Adrenal gland (tissue), 12 donors: ENCODE measurements around the gene CYP1B1. TPM values are rescaled to one million over a fixed set of nuclear protein-coding genes. Genes with fewer than 3 reads are reported as not detected.

Source experiments
- DNase-seq, 7 donors: peaks; one replicate each; pipeline ENCODE4 v3.0.0-alpha.2; 2019 to 2020
- H3K27ac ChIP-seq, 5 donors: fragments of 200-600 bp; sonication (generic) in 4 of 5; 1 replicate in 3 of 5; 2 replicates in 2 of 5; pipeline versions ENCODE4 v1.5.1 to v1.8.0; 2016 to 2020; ENCODE audit warnings: mild to moderate bottlenecking in 1 of 5
- H3K27me3 ChIP-seq: fragments of 200-600 bp; 2 replicates; pipeline ENCODE4 v1.8.0; 2021
- H3K36me3 ChIP-seq, 2 donors: fragments of 200-600 bp; replicated peaks in 1 of 2; 1 replicate in 1 of 2; 2 replicates in 1 of 2; pipeline versions ENCODE4 v1.5.1 to v1.8.0; 2018 to 2022
- H3K4me1 ChIP-seq, 2 donors: fragments of 200-600 bp; replicated peaks in 1 of 2; 1 replicate in 1 of 2; 2 replicates in 1 of 2; pipeline versions ENCODE4 v1.5.1 to v1.8.0; 2018 to 2021
- H3K4me3 ChIP-seq, 4 donors: fragments of 200-600 bp; sonication (generic) in 3 of 4; one replicate each; pipeline ENCODE4 v1.5.1; 2016 to 2018
- H3K9me3 ChIP-seq, 3 donors: fragments of 200-600 bp; sonication (generic) in 1 of 3; replicated peaks in 1 of 3; 1 replicate in 2 of 3; 2 replicates in 1 of 3; pipeline versions ENCODE4 v1.5.1 to v1.8.0; 2016 to 2021
- POLR2A ChIP-seq, 2 donors: fragments of 450-650 bp; IDR thresholded peaks; one replicate each; pipeline ENCODE4 v1.6.1; 2017; ENCODE audit warnings: antibody characterized with exemption in 2 of 2, mild to moderate bottlenecking in 2 of 2, moderate library complexity in 1 of 2
- WGBS, 4 donors: extraction: QIAGEN DNeasy Blood & Tissue Kit in 2 of 4; methylation state at CpG; one replicate each; pipeline versions ENCODE4 v1.1.5 to v1.1.7; 2013 to 2017; 5-methylcytosine and 5-hydroxymethylcytosine counted together
- intact Hi-C, 2 donors: fragments of 100-400 bp; cut with DNase I; formaldehyde crosslinking; loops; one replicate each; pipeline versions ENCODE4 v1.14.1 to v1.15.0; 2022 to 2023
- polyA plus RNA-seq, 3 donors: library from polyadenylated mRNA; stranded (reverse); fragments of 200-250 nt in 2 of 3; fragments of 350-450 nt in 1 of 3; fragmentation: Illumina TruSeq in 1 of 3; extraction: RNeasy Lipid Tissue Mini Kit (QIAGEN cat#74804) in 1 of 3; gene quantifications; one replicate each; pipeline ENCODE4 v1.2.3, GENCODE V29; 2013 to 2014
- total RNA-seq, 9 donors: library from RNA; depleted of rRNA in 4 of 9; stranded (reverse); fragments of >200 nt in 4 of 9; fragments of 120-200 nt in 1 of 9; fragmentation: NEBNext Ultra II Directional in 1 of 9; extraction: Animal tissue kit (Norgen Biotek cat#: 25700) in 1 of 9; gene quantifications; one replicate each; pipeline versions ENCODE4 v1.1.0 to v1.2.4, GENCODE V29; 2013 to 2023
- TF ChIP-seq, protein P1 (sequence below), 6 experiments: fragments of 450-650 bp in 4 of 6; fragments of 200-600 bp in 2 of 6; sonication (generic) in 1 of 6; IDR thresholded peaks; 1 replicate in 5 of 6; 2 replicates in 1 of 6; pipeline versions ENCODE4 v1.5.1 to v1.8.0; 2016 to 2021; ENCODE audit warnings: antibody characterized with exemption in 6 of 6, mild to moderate bottlenecking in 2 of 6, moderate library complexity in 1 of 6
- donor health status: healthy with polysubstance abuse.
- donor health status: Bipolar disorder and iron deficiency.
- donor health status: DM: yes; HTN: yes; CAD: no.
- donor health status: DM: no; HTN: no; CAD: no.
- donor health status: DM: no; HTN: no; CAD: no.
- donor health status: DM: yes; HTN: yes; CAD: no.

Gene CYP1B1
- total and polyA plus RNA-seq, 12 donors: 2.5 to 118 (median 34.4) TPM

- H3K27me3 ChIP-seq: peaks cover 5% of the 10 kb centered on the region
Measured at GRCh38 chr2:38073211-38074057, 2.5 kb downstream of the CYP1B1 start.

DNA sequence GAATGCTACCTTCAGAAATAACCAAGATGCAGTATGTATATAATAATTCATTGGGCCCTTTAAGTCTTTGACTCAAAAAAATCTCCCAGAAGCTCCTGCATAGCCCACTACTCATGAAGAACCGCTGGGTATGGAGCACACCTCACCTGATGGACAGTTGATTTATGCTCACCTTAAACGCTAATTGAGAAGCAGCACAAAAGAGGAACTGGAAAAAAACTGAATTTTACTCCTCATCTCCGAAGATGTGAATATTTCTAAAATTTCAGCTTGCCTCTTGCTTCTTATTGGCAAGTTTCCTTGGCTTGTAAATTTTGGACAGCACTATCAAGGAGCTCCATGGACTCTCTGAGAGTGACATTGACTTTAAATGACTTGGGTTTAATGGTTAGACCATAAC lies 5.5 kb downstream of the CYP1B1 start:
- intact Hi-C loops: loop anchor here (10.0 kb wide), 2 partner anchors 194 to 204 kb away; no protein-coding TSS in a partner anchor
- Histone ChIP-seq H3K36me3 (no peaks in the 10 kb centered on the region), H3K27me3 (peaks cover 5% of the 10 kb centered on the region), H3K9me3 (no peaks in the 10 kb centered on the region), H3K4me3 (peak overlapping the region in 1 of 4 donors; percentile 10), H3K27ac (peak overlapping the region in 2 of 5 donors; percentile 27 to 38), H3K4me1 (peaks cover 0 to 17% of the 10 kb centered on the region in 2 donors)
- WGBS, 4 donors: 73 to 88% (median 81%) methylated on average over 3 of the region's 3 CpGs
- TF ChIP-seq POLR2A (IDR thresholded peaks at IDR 0.05): no peak
- TF ChIP-seq, protein P1, sequence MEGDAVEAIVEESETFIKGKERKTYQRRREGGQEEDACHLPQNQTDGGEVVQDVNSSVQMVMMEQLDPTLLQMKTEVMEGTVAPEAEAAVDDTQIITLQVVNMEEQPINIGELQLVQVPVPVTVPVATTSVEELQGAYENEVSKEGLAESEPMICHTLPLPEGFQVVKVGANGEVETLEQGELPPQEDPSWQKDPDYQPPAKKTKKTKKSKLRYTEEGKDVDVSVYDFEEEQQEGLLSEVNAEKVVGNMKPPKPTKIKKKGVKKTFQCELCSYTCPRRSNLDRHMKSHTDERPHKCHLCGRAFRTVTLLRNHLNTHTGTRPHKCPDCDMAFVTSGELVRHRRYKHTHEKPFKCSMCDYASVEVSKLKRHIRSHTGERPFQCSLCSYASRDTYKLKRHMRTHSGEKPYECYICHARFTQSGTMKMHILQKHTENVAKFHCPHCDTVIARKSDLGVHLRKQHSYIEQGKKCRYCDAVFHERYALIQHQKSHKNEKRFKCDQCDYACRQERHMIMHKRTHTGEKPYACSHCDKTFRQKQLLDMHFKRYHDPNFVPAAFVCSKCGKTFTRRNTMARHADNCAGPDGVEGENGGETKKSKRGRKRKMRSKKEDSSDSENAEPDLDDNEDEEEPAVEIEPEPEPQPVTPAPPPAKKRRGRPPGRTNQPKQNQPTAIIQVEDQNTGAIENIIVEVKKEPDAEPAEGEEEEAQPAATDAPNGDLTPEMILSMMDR (IDR thresholded peaks at IDR 0.05): no peak
- DNase-seq: no peak

More at GRCh38 chr2:38073211-38074057, 2.5 kb downstream of the CYP1B1 start:
- 43 to 48% (median 45%) methylated on average over 23 to 32 of the region's 32 CpGs for WGBS, 4 donors
- Histone ChIP-seq H3K36me3 (no peaks in the 10 kb centered on the region), H3K4me3 (peak overlapping the region in 2 of 4 donors; percentile 12 to 75), H3K9me3 (no peaks in the 10 kb centered on the region), H3K4me1 (peaks cover 0 to 19% of the 10 kb centered on the region in 2 donors), H3K27ac (peak overlapping the region in 3 of 5 donors; percentile 49 to 87 (median 84))
- TF ChIP-seq, protein P1 (IDR thresholded peaks at IDR 0.05): no peak
- TF ChIP-seq POLR2A (IDR thresholded peaks at IDR 0.05): no peak
- intact Hi-C loops: loop anchor here (10.0 kb wide), 2 partner anchors 191 to 201 kb away; no protein-coding TSS in a partner anchor
- DNase-seq: no peak

- Histone ChIP-seq H3K4me1 (peaks cover 0 to 7% of the 10 kb centered on the region in 2 donors), H3K36me3 (no peaks in the 10 kb centered on the region), H3K4me3 (no peak overlapping the region), H3K27ac (no peak overlapping the region), H3K27me3 (no peaks in the 10 kb centered on the region), H3K9me3 (no peaks in the 10 kb centered on the region)
- intact Hi-C loops: no loop called here
- no peak for DNase-seq
- TF ChIP-seq POLR2A (IDR thresholded peaks at IDR 0.05): no peak
- TF ChIP-seq, protein P1 (IDR thresholded peaks at IDR 0.05): no peak
- WGBS, 4 donors: 67 to 82% (median 77%) methylated on average over 4 of the region's 4 CpGs
Measured at GRCh38 chr2:38068234-38068633, 7.7 kb downstream of the CYP1B1 start.

GRCh38 chr2:38066421-38067115 lies 9.4 kb downstream of the CYP1B1 start:
- 72 to 83% (median 81%) methylated on average over 6 of the region's 6 CpGs for WGBS, 4 donors
- no peak for TF ChIP-seq POLR2A (IDR thresholded peaks at IDR 0.05)
- TF ChIP-seq, protein P1 (IDR thresholded peaks at IDR 0.05): no peak
- no peaks in the 10 kb centered on the region for H3K36me3 ChIP-seq
- H3K9me3 ChIP-seq: no peaks in the 10 kb centered on the region
- DNase-seq: no peak
- peak overlapping the region in 1 of 5 donors; percentile 13 for H3K27ac ChIP-seq
- H3K4me1 ChIP-seq: peaks cover 0 to 7% of the 10 kb centered on the region in 2 donors
- H3K4me3 ChIP-seq: peak overlapping the region in 1 of 4 donors; percentile 7
- H3K27me3 ChIP-seq: no peaks in the 10 kb centered on the region
- intact Hi-C loops: no loop called here
